Measurements from ENCODE around the gene EPS8L2.
"Not testable (repeated sequence)": the region's sequence is repeated elsewhere in the genome, so short reads cannot be mapped to it uniquely, and the experiment has no call there.

Gene EPS8L2

GRCh38 chr11:726278-727220 is 20.5 kb downstream of the EPS8L2 start:
- H3K4me3 ChIP-seq (replicated peaks; ENCODE audit: low read depth, low read length): no peak overlapping the region
- TF ChIP-seq, protein P1, sequence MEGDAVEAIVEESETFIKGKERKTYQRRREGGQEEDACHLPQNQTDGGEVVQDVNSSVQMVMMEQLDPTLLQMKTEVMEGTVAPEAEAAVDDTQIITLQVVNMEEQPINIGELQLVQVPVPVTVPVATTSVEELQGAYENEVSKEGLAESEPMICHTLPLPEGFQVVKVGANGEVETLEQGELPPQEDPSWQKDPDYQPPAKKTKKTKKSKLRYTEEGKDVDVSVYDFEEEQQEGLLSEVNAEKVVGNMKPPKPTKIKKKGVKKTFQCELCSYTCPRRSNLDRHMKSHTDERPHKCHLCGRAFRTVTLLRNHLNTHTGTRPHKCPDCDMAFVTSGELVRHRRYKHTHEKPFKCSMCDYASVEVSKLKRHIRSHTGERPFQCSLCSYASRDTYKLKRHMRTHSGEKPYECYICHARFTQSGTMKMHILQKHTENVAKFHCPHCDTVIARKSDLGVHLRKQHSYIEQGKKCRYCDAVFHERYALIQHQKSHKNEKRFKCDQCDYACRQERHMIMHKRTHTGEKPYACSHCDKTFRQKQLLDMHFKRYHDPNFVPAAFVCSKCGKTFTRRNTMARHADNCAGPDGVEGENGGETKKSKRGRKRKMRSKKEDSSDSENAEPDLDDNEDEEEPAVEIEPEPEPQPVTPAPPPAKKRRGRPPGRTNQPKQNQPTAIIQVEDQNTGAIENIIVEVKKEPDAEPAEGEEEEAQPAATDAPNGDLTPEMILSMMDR (IDR thresholded peaks at IDR 0.05; ENCODE audit: low read depth, low read length, missing control alignments): no peak
- no peak for DNase-seq (ENCODE audit: extremely low read depth, low read depth)

- TF ChIP-seq, protein P1 (IDR thresholded peaks at IDR 0.05; ENCODE audit: low read depth, low read length, missing control alignments): no peak
- DNase-seq (ENCODE audit: extremely low read depth, low read depth): no peak
- H3K4me3 ChIP-seq (replicated peaks; ENCODE audit: low read depth, low read length): no peak overlapping the region
These were observed 21.3 kb downstream of the EPS8L2 start for GRCh38 chr11:727281-727701.

GRCh38 chr11:727859-728748 is 22.1 kb downstream of the EPS8L2 start:
- no peak overlapping the region for H3K4me3 ChIP-seq (replicated peaks; ENCODE audit: low read depth, low read length)
- TF ChIP-seq, protein P1 (IDR thresholded peaks at IDR 0.05; ENCODE audit: low read depth, low read length, missing control alignments): peak; percentile 99
- DNase-seq (ENCODE audit: extremely low read depth, low read depth): no peak

GRCh38 chr11:728901-729491 is 23.0 kb downstream of the EPS8L2 start:
- TF ChIP-seq, protein P1 (IDR thresholded peaks at IDR 0.05; ENCODE audit: low read depth, low read length, missing control alignments): no peak
- H3K4me3 ChIP-seq (replicated peaks; ENCODE audit: low read depth, low read length): no peak overlapping the region
- DNase-seq (ENCODE audit: extremely low read depth, low read depth): no peak

DNA sequence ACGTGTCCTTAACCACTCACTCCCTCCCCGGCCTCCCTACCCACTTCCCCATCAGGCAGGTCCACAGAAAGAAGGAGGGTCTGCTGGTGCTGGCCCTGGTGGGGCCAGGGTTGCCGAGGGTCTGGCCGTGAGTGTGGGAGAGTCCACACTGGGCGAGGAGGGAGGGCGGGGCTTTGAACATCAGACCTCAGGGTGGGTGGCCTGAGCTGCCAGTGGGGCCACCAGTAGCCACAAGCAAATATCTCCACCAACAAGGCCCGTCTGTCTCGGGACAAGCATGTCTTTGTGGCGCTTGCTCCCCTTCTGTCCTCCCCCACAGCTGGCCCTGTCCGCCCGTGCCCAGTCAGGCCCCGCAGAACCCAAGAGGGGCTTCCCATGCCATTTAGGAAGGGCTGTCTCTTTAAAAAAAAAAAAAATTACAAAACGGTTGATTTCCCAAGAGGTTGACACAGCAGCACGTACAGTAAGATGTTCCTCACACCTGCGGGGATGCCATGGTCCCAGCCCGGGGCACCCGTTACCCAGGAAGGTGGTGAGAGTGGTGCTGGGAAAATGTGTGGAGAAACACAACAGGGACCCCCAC is 23.6 kb downstream of the EPS8L2 start:
- TF ChIP-seq, protein P1 (IDR thresholded peaks at IDR 0.05; ENCODE audit: low read depth, low read length, missing control alignments): no peak
- no peak for DNase-seq (ENCODE audit: extremely low read depth, low read depth)
- H3K4me3 ChIP-seq (replicated peaks; ENCODE audit: low read depth, low read length): no peak overlapping the region

DNA sequence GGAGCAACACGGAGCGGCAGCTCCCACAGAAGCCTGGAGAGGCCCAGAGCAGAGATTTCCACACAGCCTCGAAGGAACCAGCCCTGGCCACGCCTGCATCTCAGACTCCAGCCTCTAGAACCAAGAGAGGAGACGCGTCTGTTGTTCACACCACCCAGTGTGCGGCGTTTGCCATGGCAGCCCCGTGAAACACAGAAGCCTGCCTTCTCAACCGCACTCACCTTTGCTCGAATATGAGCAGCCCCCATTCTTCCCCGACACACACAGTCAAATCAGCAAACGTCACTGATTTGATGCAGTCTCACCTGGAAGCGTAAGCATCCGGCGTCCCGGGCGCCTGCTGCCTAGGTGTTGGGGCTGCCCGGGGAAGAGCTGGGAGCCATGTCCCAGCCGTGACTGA is 27.0 kb downstream of the EPS8L2 start:
- TF ChIP-seq, protein P1 (IDR thresholded peaks at IDR 0.05; ENCODE audit: low read depth, low read length, missing control alignments): no peak
- no peak overlapping the region for H3K4me3 ChIP-seq (replicated peaks; ENCODE audit: low read depth, low read length)
- DNase-seq (ENCODE audit: extremely low read depth, low read depth): no peak

DNA sequence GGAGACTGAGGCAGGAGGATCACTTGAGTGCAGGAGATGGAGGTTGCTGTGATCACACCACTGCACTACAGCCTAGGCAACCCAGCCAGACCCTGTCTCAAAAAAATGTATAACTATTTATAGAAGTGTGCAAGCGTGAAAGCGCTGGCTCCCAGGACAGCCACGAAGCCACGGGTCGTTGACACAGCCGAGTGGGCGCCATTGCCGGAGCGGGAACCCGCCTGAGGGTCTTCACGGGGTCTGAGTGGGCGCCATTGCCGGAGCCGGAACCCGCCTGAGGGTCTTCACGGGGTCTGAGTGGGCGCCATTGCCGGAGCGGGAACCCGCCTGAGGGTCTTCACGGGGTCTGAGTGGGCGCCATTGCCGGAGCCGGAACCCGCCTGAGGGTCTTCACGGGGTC is 28.5 kb downstream of the EPS8L2 start:
- not testable (repeated sequence) for H3K4me3 ChIP-seq (replicated peaks; ENCODE audit: low read depth, low read length)

More for the DNA sequence above, 28.5 kb downstream of the EPS8L2 start:
- not testable (repeated sequence) for DNase-seq (ENCODE audit: extremely low read depth, low read depth)

Measured in HFF-Myc (cell line).